Astrocyte (in vitro differentiated cells and primary cell): ENCODE measurements around the gene EBI3. TPM values are rescaled to one million over a fixed set of nuclear protein-coding genes. Genes with fewer than 3 reads are reported as not detected.
"Not testable (repeated sequence)": the region's sequence is repeated elsewhere in the genome, so short reads cannot be mapped to it uniquely, and the experiment has no call there.

Source experiments
- DNase-seq: peaks from one replicate; pipeline ENCODE4 v3.0.0-alpha.2; 2010; ENCODE audit warnings: low read depth
- FAIRE-seq: peaks from 2 replicates; lab custom pipeline; 2011; peaks lifted over from hg19 to GRCh38; lab: Jason Lieb, UNC
- H2AFZ ChIP-seq: 2 replicates; pipeline ENCODE4 v1.6.0; 2012; ENCODE audit warnings: low read depth, low read length, inconsistent platforms
- H3K27ac ChIP-seq: 2 replicates; pipeline ENCODE4 v1.5.1; 2011; ENCODE audit warnings: low read depth, low read length, inconsistent platforms
- H3K27me3 ChIP-seq: 2 replicates; pipeline ENCODE4 v1.6.0; 2011; ENCODE audit warnings: low read length, inconsistent platforms; ENCODE audit not compliant: insufficient read depth
- H3K36me3 ChIP-seq: 2 replicates; pipeline ENCODE4 v1.5.1; 2011; ENCODE audit warnings: low read length, inconsistent platforms; ENCODE audit not compliant: insufficient read depth
- H3K4me1 ChIP-seq: 2 replicates; pipeline ENCODE4 v1.5.1; 2011; ENCODE audit warnings: low read length, inconsistent platforms; ENCODE audit not compliant: insufficient read depth
- H3K4me2 ChIP-seq: 2 replicates; pipeline ENCODE4 v1.6.0; 2012; ENCODE audit warnings: low read length, inconsistent platforms
- H3K4me3 ChIP-seq: 2 replicates; pipeline ENCODE4 v1.5.1; 2011; ENCODE audit warnings: low read depth, mild to moderate bottlenecking, low read length, inconsistent platforms; ENCODE audit not compliant: insufficient read depth
- H3K79me2 ChIP-seq: 2 replicates; pipeline ENCODE4 v1.6.0; 2012; ENCODE audit warnings: mild to moderate bottlenecking, low read length, inconsistent platforms; ENCODE audit not compliant: insufficient read depth
- H3K9ac ChIP-seq: 2 replicates; pipeline ENCODE4 v1.6.0; 2012; ENCODE audit warnings: mild to moderate bottlenecking, low read length, inconsistent platforms
- H3K9me3 ChIP-seq: 2 replicates; pipeline ENCODE4 v1.5.1; 2012; ENCODE audit warnings: low read depth, mild to moderate bottlenecking, low read length, inconsistent platforms; ENCODE audit not compliant: insufficient read depth
- H4K20me1 ChIP-seq: 2 replicates; pipeline ENCODE4 v1.6.0; 2012; ENCODE audit warnings: low read length, inconsistent platforms; ENCODE audit not compliant: insufficient read depth
- H3K27ac Mint-ChIP-seq: one replicate; pipeline ENCODE4 v1.8.0; 2021; ENCODE audit warnings: mild to moderate bottlenecking, mixed read lengths; ENCODE audit not compliant: unreplicated experiment
- H3K27me3 Mint-ChIP-seq: one replicate; pipeline ENCODE4 v1.8.0; 2021; ENCODE audit warnings: low read depth, mixed read lengths; ENCODE audit not compliant: unreplicated experiment
- H3K36me3 Mint-ChIP-seq: one replicate; pipeline ENCODE4 v1.8.0; 2021; ENCODE audit warnings: low read depth, mixed read lengths; ENCODE audit not compliant: unreplicated experiment
- H3K4me1 Mint-ChIP-seq: one replicate; pipeline ENCODE4 v1.8.0; 2021; ENCODE audit warnings: low read depth, mixed read lengths; ENCODE audit not compliant: unreplicated experiment
- H3K4me3 Mint-ChIP-seq: one replicate; pipeline ENCODE4 v1.8.0; 2021; ENCODE audit warnings: mild to moderate bottlenecking, moderate library complexity, mixed read lengths; ENCODE audit not compliant: unreplicated experiment
- H3K9me3 Mint-ChIP-seq: one replicate; pipeline ENCODE4 v1.8.0; 2021; ENCODE audit warnings: mild to moderate bottlenecking, mixed read lengths; ENCODE audit not compliant: unreplicated experiment
- CTCF ChIP-seq: IDR thresholded peaks from 2 replicates; pipeline ENCODE4 v1.5.1; 2011; ENCODE audit warnings: low read depth, mild to moderate bottlenecking, inconsistent platforms, low read length, moderate library complexity; ENCODE audit not compliant: insufficient read depth
- EZH2 ChIP-seq: IDR thresholded peaks from 2 replicates; pipeline ENCODE4 v1.6.1; 2012; ENCODE audit warnings: mild to moderate bottlenecking, low read length, inconsistent platforms; ENCODE audit not compliant: insufficient read depth
- total RNA-seq: library from RNA; stranded (reverse); gene quantifications from 2 replicates; pipeline ENCODE4 v1.2.1, GENCODE V29; 2021

EBI3 gene
- total RNA-seq, 1 donor from 2014 or later: 5.4 TPM

GRCh38 chr19:4272894-4273293 lies 43.6 kb downstream of the EBI3 start:
- Histone ChIP-seq H3K9me3 (no peaks in the 10 kb centered on the region), H3K4me1 (no peaks in the 10 kb centered on the region), H3K9ac (no peak overlapping the region), H3K4me2 (no peak overlapping the region), H4K20me1 (no peaks in the 10 kb centered on the region), H2AFZ (no peak overlapping the region), H3K79me2 (no peaks in the 10 kb centered on the region), H3K36me3 (no peaks in the 10 kb centered on the region), H3K27me3 (peaks cover 2% of the 10 kb centered on the region), H3K4me3 (no peak overlapping the region), H3K27ac (no peak overlapping the region)
- TF ChIP-seq EZH2: no peak
- no peak for TF ChIP-seq CTCF
- FAIRE-seq: no peak
- peaks cover 5% of the 10 kb centered on the region for H3K36me3 Mint-ChIP-seq
- H3K9me3 Mint-ChIP-seq: peaks cover 3% of the 10 kb centered on the region
- peaks cover 2% of the 10 kb centered on the region for H3K27me3 Mint-ChIP-seq
- H3K27ac Mint-ChIP-seq: no peak overlapping the region
- H3K4me1 Mint-ChIP-seq: no peaks in the 10 kb centered on the region
- DNase-seq: no peak
- no peak overlapping the region for H3K4me3 Mint-ChIP-seq

GRCh38 chr19:4274321-4274686 lies 45.0 kb downstream of the EBI3 start:
- H3K9me3 Mint-ChIP-seq, H3K4me2 ChIP-seq, DNase-seq, H3K27me3 Mint-ChIP-seq, H3K36me3 Mint-ChIP-seq, H3K36me3 ChIP-seq, H3K4me1 ChIP-seq, H3K27me3 ChIP-seq, H3K79me2 ChIP-seq, H3K9me3 ChIP-seq, H3K4me3 ChIP-seq, H4K20me1 ChIP-seq, H2AFZ ChIP-seq, H3K4me1 Mint-ChIP-seq, H3K9ac ChIP-seq, H3K4me3 Mint-ChIP-seq, H3K27ac Mint-ChIP-seq, FAIRE-seq, H3K27ac ChIP-seq: not testable (repeated sequence)

GRCh38 chr19:4277191-4277696 lies 47.9 kb downstream of the EBI3 start:
- no peak overlapping the region for H3K27ac ChIP-seq
- peaks cover 24% of the 10 kb centered on the region for H3K27me3 ChIP-seq
- TF ChIP-seq CTCF (no peak), EZH2 (no peak)
- no peaks in the 10 kb centered on the region for H3K9me3 ChIP-seq
- Mint-ChIP-seq H3K9me3 (peaks cover 1% of the 10 kb centered on the region), H3K27ac (no peak overlapping the region), H3K4me3 (no peak overlapping the region), H3K4me1 (peaks cover 2% of the 10 kb centered on the region), H3K36me3 (peaks cover under 1% of the 10 kb centered on the region), H3K27me3 (peaks cover 28% of the 10 kb centered on the region)
- FAIRE-seq (no peak), DNase-seq (no peak)
- H3K4me2 ChIP-seq: no peak overlapping the region
- H3K9ac ChIP-seq: no peak overlapping the region
- H3K4me1 ChIP-seq: no peaks in the 10 kb centered on the region
- no peaks in the 10 kb centered on the region for H3K79me2 ChIP-seq
- H3K4me3 ChIP-seq: no peak overlapping the region
- no peak overlapping the region for H2AFZ ChIP-seq
- no peaks in the 10 kb centered on the region for H4K20me1 ChIP-seq
- H3K36me3 ChIP-seq: no peaks in the 10 kb centered on the region
